NT2/D1 (cell line): ENCODE data around the gene LZTS2.

Experiments used
- SUZ12 ChIP-seq: IDR thresholded peaks from 2 replicates; pipeline ENCODE4 v1.6.1; 2011; ENCODE audit not compliant: insufficient read length, insufficient read depth; ENCODE audit errors: extremely low read depth
- YY1 ChIP-seq: IDR thresholded peaks from 2 replicates; pipeline ENCODE4 v1.6.1; 2011; ENCODE audit not compliant: insufficient read length, insufficient read depth
- ZNF274 ChIP-seq: IDR thresholded peaks from 2 replicates; pipeline ENCODE4 v1.6.1; 2011; ENCODE audit warnings: mild to moderate bottlenecking, low read depth, low read length

DNA sequence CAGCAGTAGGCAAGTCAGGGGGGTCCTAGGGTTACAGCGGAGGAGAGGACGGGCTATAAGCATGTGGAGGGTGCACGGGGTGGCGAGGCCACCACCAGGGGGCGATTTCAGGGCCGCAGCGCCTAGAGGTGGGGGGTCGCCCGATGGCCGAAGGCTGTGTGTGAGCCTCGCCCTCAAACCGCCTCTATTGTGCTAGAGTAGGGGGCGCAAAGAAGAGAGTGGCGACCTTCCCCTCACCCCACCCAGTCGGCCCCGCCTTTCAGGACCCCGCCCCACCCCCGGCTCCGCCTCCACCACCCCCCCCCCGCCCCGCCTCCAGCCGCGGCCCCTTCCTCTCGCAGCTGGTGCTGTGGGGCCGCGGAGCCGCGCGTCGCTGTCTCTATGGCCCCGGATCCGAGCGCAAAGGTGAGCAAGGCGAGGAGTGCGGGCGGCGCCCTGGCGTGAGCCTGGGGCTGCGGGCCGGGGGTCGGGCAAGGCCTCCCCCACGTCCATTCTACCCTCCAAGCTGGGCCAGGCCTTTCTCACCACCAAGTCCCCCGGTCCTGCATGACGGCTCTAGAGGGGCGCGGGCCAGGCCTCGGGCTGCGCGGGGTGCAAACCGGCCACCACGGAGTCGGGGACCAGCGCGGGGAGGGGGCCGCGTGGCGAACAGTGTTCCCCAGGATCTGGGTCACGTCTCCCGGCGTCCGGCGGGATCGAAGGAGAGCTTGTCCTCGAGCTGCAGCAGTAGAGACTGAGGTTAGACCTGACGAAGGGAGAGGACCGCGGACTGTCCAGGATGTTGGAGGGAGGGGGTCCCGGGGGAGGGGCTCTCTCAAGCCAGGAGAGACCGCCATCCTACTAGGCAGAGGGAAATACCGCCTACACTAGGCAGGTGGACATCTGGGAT, 30.2 kb upstream of the LZTS2 start, which contains the start of gene SEMA4G:
- TF ChIP-seq YY1 (no peak), SUZ12 (no peak), ZNF274 (no peak)
